ENCODE results near the gene TADA2B.
A peak's percentile ranks its signal among the peaks of the same experiment; 100 is the strongest.
"Not testable (repeated sequence)": the region's sequence is repeated elsewhere in the genome, so short reads cannot be mapped to it uniquely, and the experiment has no call there.

The TADA2B gene

DNA sequence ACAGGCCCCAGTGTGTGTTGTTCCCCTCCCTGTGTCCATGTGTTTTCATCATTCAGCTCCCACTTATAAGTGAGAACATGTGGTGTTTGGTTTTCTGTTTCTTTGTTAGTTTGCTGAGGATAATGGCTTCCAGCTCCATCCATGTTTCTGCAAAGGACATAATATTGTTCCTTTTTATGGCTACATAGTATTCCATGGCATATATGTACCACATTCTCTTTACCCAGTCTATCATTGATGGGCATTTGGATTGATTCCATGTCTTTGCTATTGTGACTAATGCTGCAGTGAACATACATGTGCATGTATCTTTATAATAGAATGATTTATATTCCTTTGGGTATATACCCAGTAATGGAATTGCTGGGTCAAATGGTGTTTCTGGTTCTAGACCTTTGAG, 36.3 kb downstream of the TADA2B start:
- not testable (repeated sequence) for DNase-seq (ENCODE audit: low read depth in 2 of 2)

- not testable (repeated sequence) for DNase-seq (ENCODE audit: low read depth in 2 of 2)
Measured at GRCh38 chr4:7079909-7080308, 36.7 kb downstream of the TADA2B start.

- no peak for DNase-seq (ENCODE audit: low read depth in 2 of 2)
Measured at GRCh38 chr4:7083597-7084563, 40.7 kb downstream of the TADA2B start.

GRCh38 chr4:7084564-7084961, 41.4 kb downstream of the TADA2B start:
- DNase-seq (ENCODE audit: low read depth in 2 of 2): not testable (repeated sequence)

DNA sequence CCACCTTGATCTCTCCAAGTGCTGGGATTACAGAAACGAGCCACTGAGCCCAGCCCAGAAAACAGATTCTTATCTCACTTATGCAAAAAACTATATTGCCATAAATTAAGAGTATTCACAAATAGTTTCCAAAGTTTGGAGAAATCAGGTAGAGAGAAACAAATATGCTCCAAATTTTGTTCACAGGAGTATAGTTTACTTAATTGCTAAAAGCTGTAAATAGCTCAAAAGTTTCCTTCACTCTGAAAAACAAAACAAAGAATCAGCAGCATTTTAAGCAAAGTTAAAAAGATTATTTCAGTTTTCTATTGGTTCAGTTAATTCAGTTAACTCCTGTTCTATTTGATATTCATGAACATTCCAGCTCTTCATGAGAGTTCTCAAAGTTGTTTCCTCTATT, 43.2 kb downstream of the TADA2B start:
- no peak for DNase-seq (ENCODE audit: low read depth in 2 of 2)

DNA sequence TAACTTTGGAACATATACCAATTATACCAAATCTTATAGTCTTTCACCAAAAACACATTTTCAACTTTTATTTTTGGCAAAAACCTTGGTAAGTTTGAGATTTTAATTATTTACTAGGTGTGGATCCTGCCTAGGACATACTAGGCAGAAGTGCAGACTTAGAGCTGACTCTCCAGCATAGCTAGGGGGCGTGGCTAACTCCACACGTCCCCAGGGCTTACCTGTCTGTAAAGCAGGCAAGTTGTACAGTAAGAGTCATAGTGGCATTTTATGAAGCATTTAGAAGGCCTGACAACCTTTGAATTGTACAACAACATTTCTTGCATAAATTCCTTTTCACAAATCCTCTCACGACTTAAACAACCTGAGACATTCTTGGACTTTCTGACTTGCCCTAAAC, 43.9 kb downstream of the TADA2B start:
- DNase-seq (ENCODE audit: low read depth in 2 of 2): no peak

- DNase-seq (ENCODE audit: low read depth in 2 of 2): no peak
Measured at GRCh38 chr4:7089213-7089986, 46.2 kb downstream of the TADA2B start.

GRCh38 chr4:7092026-7092425, 48.9 kb downstream of the TADA2B start:
- DNase-seq (ENCODE audit: low read depth in 2 of 2): no peak

DNA sequence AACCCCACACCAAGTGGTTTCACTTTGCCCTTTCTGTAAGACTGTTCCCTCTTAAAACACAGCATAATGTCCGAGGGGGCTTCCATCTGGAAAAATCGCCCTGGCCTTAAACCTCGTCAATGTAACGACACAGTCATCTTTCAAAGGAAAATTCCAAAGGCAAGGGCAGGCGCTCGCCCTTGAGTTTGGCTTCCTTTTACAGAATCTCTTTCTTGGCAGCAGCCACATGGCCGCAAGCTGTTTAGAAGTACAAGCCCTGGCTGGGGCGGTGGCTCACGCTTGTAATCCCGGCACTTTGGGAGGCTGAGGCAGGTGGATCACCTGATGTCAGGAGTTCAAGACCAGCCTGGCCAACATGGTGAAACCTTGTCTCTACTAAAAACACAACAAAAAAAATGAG, 51.7 kb downstream of the TADA2B start:
- no peak for DNase-seq (ENCODE audit: low read depth in 2 of 2)

DNA sequence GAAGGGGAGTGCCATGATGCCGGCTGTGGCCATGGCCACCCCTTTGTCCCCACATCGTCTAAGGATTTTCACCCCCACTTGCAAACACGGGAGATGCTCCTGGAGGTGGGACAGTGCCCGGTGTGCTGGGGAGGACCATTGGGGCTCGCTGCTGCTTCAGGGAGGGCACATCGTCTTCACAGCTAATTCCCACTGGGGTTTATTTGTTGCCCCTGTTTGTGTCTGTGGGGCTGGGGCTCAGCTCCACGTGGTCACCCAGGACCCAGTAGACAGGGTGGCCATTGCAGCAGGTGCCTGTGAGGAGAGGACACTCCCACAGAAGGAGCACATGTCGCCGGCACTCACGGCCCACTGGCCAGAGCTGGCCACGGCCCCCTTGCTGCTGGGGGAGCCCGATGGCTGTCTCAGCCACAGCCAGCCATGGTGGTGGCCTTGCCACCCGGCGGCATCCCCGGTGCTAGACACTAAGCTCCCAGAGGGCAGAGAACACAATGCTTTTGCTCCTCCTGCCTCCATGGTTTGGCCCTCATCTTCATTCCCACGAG, 52.5 kb downstream of the TADA2B start:
- no peak for DNase-seq (ENCODE audit: low read depth in 2 of 2)

DNA sequence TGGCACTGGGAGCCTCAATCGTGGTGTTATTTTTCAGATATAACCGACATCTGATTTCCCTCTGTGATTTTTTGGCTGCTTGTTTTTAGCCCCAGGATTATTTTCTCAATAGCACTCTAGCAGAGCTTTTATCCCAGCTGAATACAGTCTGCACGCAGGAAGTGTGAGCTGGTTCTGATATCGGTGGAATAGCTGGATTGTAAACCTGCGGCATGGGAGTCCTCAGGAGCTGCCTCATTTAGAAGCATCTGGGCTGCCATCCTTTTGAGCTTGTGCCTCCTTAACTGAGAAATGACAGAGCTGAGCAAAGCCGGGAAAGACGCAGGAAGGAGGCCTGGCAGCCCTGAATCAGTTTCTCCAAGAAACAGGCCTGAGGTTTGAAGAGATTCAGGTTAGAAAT, 53.1 kb downstream of the TADA2B start:
- no peak for DNase-seq (ENCODE audit: low read depth in 2 of 2)

DNA sequence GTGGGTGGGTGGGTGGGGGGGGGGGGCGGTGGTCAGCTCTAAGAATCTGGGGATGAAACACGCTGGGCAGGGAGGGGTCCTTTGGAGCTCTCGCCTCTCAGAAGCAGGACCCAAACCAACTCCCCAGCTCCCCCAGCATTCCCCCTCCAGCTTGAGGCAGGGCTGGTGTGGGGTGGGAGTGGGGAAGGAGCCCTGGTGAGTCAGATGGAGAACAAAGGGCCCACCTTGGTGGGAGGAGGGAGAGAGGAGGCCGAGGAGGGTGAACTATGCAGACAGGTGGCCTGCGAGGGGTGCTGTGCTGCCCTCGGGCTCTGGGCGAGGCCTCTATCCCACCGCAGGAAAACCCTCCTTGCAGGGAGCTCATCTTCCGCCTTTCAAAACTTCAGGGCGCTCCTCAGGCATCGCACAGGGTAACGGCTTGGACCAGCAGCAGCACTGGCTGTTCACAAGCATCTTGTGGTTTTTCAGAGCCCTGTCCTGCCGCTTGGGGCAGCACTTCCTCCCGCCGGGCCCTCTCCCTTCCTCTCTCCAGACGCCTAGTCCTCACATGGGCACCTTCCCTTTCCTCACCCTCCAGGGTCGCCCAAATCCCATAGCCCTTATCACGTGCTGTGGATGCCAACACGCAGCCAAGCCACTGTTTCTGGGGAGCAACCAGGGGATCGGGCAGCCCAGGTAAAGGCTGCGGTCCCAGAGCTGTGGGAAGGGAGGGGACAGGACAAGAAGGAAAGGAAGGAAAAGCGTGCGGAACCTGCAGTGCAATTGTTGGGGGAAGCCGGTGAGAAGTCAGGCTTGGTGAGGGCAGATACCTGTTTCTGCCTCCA, 58.7 kb downstream of the TADA2B start:
- peak; percentile 35 to 46 for DNase-seq (ENCODE audit: low read depth in 2 of 2)

- not testable (repeated sequence) for DNase-seq (ENCODE audit: low read depth in 2 of 2)
Measured at GRCh38 chr4:7102516-7102909, 59.3 kb downstream of the TADA2B start.

- DNase-seq (ENCODE audit: low read depth in 2 of 2): peak; percentile 78 to 80
Measured at GRCh38 chr4:7103031-7103606, 59.9 kb downstream of the TADA2B start.

- DNase-seq (ENCODE audit: low read depth in 2 of 2): no peak
Measured at GRCh38 chr4:7103607-7104365, 60.6 kb downstream of the TADA2B start.

DNA sequence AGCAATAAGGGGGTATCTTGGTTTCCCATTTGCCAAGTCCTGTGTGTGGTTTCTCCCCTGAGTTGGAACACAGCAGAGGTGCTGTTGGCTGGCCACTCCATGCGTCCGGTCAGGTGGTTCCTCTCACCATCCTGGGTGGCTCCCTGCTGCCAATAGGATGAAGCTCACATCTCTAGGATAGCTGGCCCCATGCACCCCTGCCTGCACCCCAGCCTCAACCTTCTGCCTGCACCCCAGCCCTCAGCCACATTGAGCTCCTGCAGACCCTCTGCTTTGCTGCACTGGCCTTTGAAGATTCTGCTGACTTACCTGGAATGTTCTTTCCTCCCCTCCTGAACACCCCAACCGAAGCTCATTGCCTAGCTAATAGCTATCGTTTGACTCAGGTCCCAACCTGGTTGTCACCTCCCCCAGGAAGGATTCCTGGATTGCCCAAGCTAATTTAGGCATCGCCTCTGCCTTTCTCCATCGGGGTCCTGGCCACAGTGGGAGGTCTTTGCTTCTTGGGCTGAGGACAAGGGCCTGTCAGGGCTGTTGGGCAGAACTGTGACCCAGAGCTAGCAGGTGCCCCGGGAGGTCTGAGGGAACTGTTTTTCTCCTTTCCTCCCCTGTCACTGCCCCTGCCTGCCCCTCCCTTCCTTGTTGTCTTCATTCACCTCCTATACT, 61.3 kb downstream of the TADA2B start:
- no peak for DNase-seq (ENCODE audit: low read depth in 2 of 2)

DNA sequence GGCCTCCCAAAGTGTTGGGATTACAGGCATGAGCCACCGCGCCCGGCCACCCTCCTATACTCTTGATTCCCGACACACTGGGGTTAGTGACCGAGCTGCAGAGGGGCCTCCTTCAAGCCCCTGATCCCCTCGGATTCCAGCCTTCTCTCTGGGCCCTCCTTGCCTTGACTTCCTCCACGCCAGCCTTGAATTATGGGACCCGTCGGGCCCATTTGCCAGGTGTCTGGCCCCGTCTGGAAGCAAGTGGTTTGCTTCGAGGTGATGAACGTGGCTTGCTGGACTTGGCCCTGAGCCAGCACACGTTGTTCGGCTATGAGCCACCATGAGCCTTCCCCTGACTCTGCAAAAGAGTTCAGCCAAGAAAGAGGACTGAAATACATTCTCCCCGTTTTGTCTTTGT, 62.1 kb downstream of the TADA2B start:
- DNase-seq (ENCODE audit: low read depth in 2 of 2): no peak

- no peak for DNase-seq (ENCODE audit: low read depth in 2 of 2)
Measured at GRCh38 chr4:7107166-7107905, 64.2 kb downstream of the TADA2B start.

All from activated CD4-positive, alpha-beta T cell treated with anti-CD3 and anti-CD28 coated beads for 24 hours (primary cell).